ENCODE data around the gene MAD1L1. TPM values are rescaled to one million over a fixed set of nuclear protein-coding genes. Genes with fewer than 3 reads are reported as not detected.

MAD1L1 gene
- total and polyA plus RNA-seq, 2 donors (not counting 3 experiments of a cell fraction or from before 2014, with no cell fraction given): 34.1 to 42.3 TPM

GRCh38 chr7:1868516-1869165, 364.1 kb downstream of the MAD1L1 start:
- Histone ChIP-seq H3K36me3 (ENCODE audit: control insufficient read depth in 2 of 2, extremely low read depth in 1 of 2, insufficient read depth in 2 of 2, low read length in 2 of 2) (no peaks in the 10 kb centered on the region), H2AFZ (ENCODE audit: low read depth, low read length) (no peak overlapping the region), H3K4me2 (ENCODE audit: insufficient read depth, low read length) (no peak overlapping the region), H3K79me2 (ENCODE audit: control insufficient read depth, insufficient read depth, low read length) (no peaks in the 10 kb centered on the region), H3K4me3 (replicated peaks in 1 of 3; ENCODE audit: insufficient read depth in 1 of 3, low read depth in 1 of 3, low read length in 3 of 3) (no peak overlapping the region), H3K27ac (ENCODE audit: insufficient read depth, low read depth, low read length) (no peak overlapping the region), H4K20me1 (replicated peaks; ENCODE audit: control insufficient read depth, extremely low read depth, insufficient read depth, low read length) (no peaks in the 10 kb centered on the region), H3K9ac (replicated peaks; ENCODE audit: extremely low read depth, insufficient read depth, low read length) (no peak overlapping the region), H3K9me1 (replicated peaks; ENCODE audit: control insufficient read depth, extremely low read depth, insufficient read depth, low read length) (no peaks in the 10 kb centered on the region), H3K27me3 (ENCODE audit: control insufficient read depth in 2 of 2, insufficient read depth in 2 of 2, low read length in 2 of 2) (no peaks in the 10 kb centered on the region), H3K9me3 (replicated peaks; ENCODE audit: control insufficient read depth, insufficient read depth, low read length) (no peaks in the 10 kb centered on the region), H3K4me1 (ENCODE audit: control insufficient read depth, extremely low read depth, insufficient read depth, low read length) (no peaks in the 10 kb centered on the region)
- no peak for TF ChIP-seq MYC (IDR thresholded peaks at IDR 0.05; ENCODE audit: low read depth, low read length)
- no peak for TF ChIP-seq GATA2 (IDR thresholded peaks at IDR 0.05; ENCODE audit: insufficient read depth, insufficient read length, low read depth, low read length)
- TF ChIP-seq, protein P1, sequence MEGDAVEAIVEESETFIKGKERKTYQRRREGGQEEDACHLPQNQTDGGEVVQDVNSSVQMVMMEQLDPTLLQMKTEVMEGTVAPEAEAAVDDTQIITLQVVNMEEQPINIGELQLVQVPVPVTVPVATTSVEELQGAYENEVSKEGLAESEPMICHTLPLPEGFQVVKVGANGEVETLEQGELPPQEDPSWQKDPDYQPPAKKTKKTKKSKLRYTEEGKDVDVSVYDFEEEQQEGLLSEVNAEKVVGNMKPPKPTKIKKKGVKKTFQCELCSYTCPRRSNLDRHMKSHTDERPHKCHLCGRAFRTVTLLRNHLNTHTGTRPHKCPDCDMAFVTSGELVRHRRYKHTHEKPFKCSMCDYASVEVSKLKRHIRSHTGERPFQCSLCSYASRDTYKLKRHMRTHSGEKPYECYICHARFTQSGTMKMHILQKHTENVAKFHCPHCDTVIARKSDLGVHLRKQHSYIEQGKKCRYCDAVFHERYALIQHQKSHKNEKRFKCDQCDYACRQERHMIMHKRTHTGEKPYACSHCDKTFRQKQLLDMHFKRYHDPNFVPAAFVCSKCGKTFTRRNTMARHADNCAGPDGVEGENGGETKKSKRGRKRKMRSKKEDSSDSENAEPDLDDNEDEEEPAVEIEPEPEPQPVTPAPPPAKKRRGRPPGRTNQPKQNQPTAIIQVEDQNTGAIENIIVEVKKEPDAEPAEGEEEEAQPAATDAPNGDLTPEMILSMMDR (IDR thresholded peaks at IDR 0.05; ENCODE audit: extremely low read depth in 1 of 2, insufficient read depth in 1 of 2, low read depth in 1 of 2, low read length in 2 of 2): no peak
- no peak for TF ChIP-seq FOS (IDR thresholded peaks at IDR 0.05; ENCODE audit: borderline replicate concordance, insufficient read depth, low read length)
- no peak for TF ChIP-seq POLR2A (IDR thresholded peaks at IDR 0.05; ENCODE audit: low read depth, low read length)
- no peak for TF ChIP-seq POLR2AphosphoS5 (IDR thresholded peaks at IDR 0.05; ENCODE audit: insufficient read depth, low read depth, low read length)
- TF ChIP-seq MAX (IDR thresholded peaks at IDR 0.05; ENCODE audit: insufficient read depth, insufficient read length): no peak
- POLR2A ChIA-PET: no interaction called here
- dilution Hi-C loops (cut with MboI; ENCODE audit: extremely low pct_ligation_motif_present, low sequenced_read_pairs): no loop called here
- DNase-seq (ENCODE audit: low read depth, low spot score) (no peak), FAIRE-seq (no peak)
- CTCF ChIA-PET: no interaction called here
- intact Hi-C loops (cut with micrococcal nuclease): no loop called here
- BruUV-seq (replicated peaks): no TSS peak
